Medulla oblongata (tissue), 1 donor: Measurements from ENCODE around the gene SLC7A5.
"Not testable (repeated sequence)": the region's sequence is repeated elsewhere in the genome, so short reads cannot be mapped to it uniquely, and the experiment has no call there.

ENCODE experiments used
- DNase-seq: peaks from one replicate; pipeline ENCODE4 v3.0.0-alpha.2; 2015; ENCODE audit errors: extremely low spot score

SLC7A5 gene

DNA sequence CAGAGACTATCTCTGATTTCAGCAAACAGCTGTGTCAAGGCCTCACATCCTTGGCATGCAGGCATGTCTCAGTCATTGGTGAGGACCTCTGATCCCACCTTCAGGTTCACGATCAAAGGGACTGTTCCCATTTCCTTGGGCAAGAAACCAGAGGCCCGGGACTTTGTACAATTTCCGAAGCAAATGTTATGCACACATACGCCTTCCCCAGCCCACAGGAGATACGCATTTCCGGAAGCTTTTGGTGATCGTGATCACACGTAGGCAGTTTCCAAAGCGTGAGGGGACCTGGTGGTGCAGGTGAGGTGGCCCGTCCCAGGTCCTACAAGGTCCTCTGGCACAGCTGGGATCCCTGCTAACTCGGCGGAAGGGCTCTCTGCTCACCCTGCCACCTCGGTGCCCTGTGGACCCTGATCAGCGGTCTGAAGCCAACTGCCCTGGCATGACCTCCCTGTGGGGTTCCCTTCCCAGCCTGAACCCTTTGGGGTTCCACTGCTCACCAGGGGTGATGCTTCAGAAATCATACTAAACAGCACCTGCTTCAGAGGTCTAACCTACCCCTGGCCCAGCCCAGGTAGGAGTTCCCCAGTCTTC is 74.7 kb downstream of the SLC7A5 start:
- no peak for DNase-seq

DNA sequence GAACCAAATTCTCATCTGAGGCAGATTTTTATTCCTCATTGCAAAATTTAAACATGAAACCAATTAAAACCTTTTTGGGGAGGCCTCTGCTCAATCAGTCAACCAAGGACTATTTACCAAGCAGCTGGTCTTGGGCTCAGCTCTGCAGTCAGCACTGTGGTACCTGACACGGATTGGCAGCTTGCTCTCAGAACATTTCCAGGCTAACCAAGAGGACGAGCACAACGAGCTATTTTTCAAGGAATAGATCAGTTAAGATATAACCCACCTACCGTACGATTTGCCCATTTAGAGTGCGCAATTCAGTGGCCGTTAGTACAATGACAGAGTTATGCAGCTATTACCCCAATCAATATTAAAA is 77.1 kb downstream of the SLC7A5 start:
- DNase-seq, result no peak

GRCh38 chr16:87791295-87792204 is 77.8 kb downstream of the SLC7A5 start:
- peak; percentile 94 for DNase-seq

DNA sequence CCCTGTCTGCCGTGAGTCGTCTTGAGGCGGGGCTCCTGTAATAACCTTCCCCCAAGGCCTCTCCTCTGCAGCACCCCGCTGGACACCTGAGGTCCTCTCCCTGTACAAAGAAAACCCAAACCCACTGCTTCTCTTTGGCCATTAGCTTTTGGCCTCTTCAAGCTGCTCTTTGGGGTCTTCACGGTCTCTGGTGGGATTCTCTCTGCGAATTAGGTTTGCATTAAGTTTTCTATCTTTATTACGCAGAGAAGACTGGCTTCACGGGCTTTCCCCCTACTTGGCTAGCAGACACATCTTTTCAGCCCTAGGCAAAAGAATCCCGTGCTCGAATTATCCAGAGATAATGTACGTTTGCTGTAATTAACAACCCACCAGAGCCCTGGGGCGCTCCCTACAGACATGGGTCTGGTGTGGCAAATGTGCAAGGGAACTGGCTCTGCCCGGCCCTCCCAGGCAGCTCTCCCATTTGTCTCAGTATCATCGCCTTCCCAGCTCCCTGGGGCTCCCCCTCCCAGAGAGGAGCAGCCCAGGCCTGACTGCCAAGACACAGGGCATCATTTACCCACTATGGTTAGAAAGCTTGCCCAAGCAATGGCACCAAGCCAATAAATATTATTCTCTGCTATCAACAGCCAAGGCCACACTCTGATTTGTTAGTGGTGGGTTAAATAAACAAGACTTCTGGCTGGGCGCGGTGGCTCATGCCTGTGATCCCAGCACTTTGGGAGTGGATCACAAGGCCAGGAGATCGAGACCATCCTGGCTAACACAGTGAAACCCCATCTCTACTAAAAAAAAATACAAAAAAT is 78.8 kb downstream of the SLC7A5 start:
- peak; percentile 38 for DNase-seq

DNA sequence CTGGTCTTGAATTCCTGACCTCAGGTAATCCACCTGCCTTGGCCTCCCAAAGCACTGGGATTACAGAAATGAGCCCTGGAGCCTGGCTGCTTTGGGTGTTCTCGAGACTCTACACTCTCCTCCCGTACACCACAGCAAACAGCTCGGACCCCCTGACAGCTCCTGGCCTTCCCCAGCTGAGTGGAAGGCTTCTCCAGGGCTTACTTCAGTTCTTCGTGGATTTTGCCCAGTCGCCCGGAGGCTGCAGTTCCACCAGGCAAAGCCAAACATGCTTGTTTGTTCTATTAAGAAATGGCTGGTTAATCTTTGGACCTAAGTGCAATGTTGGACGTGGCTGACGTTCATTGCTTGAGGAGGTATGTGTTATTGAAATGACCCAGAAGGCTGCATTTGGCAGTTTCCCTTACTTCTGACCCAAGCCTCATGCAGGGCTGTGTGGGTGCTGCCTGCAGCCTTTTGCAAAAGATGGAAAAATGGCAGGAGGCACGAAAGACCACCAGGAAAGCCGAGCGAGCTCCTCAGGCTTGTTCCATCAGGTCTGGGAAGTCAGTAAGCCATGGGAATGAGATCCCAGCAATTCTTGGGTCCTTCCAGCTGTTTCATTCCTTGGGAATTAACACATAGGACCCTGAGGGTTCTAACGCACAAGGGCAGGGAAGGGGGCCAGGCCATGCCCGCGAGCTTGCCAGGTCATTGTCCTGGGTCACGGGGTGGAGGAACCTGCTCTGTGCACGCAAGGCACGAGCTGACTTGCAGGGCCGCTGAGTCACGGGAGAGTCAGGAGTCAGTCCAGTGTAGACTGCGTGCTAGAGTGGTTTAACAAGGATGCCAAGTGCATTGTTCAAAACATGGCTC is 79.6 kb downstream of the SLC7A5 start:
- no peak for DNase-seq

DNA sequence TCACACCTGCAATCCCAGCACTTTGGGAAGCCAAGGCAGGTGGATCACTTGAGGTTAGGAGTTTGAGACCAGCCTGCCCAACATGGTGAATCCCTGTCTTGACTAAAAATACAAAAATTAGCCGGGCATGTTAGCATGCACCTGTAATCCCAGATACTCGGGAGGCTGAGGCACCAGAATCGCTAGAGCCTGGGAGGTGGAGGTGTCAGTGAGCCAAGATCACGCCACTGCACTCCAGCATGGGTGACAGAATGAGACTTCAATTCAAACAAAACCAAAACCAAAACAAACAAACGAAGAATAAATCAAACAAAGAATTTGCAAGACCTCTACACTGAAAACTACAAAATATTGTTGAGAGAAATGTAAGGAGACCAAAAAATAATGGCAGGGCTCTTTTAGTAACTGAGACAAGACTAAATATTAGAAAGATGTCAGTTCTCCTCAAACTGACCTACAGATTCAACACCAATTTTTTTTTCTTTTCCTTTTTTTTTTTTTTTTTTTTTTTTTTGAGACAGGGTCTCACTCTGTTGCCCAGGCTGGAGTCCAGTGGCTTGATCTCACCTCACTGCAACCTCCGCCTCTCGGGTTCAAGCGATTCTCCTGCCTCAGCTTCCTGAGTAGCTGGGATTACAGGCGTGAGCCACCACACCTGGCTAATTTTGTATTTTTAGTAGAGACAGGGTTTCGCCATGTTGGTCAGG is 80.4 kb downstream of the SLC7A5 start:
- DNase-seq, result not testable (repeated sequence)

DNA sequence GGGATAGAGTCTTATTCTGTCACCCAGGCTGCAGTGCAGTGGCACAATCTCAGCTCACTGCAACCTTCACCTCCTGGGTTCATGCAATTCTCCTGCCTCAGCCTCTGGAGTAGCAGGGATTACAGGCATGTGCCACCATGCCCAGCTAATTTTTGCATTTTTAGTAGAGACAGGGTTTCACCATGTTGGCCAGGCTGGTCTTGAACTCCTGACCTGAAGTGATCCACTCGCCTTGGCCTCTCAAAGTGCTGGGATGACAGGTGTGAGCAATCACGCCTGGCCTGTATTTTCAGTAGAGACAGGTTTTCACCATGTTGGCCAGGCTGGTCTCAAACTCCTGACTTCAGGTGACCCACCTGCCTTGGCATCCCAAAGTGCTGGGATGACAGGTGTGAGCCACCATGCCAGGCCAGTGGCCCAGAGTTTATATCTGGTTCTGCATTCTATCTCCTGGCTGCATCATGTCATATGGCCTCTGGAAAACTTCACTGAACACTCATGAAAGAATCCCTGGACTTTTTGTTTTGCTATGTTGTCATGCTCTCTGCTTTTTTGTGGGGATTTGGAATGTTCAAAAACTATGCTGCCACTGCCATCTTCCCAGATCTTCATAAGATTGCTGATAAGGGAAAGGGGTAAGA is 81.7 kb downstream of the SLC7A5 start:
- DNase-seq, result not testable (repeated sequence)

DNA sequence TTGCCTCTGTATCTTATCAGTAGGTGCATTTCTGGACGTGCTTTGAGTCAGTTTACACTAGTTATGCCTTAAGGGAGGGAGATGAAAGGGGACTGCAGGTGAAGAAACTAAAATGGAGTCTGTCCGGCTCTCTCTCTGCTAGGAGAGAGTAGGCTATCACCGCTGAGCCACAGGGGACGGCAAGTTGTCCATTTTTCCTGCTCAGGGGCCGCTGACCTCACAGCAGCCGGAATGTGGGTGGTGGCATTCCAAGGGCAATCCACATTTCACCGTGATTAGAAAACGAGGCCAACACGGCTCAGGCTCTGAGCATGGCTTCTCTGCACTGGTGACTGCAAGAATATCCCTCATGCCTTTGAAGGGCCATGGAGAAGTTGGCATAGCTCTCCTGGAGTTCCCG is 84.5 kb downstream of the SLC7A5 start:
- no peak for DNase-seq

GRCh38 chr16:87782033-87782432 is 87.3 kb downstream of the SLC7A5 start:
- no peak for DNase-seq

GRCh38 chr16:87780385-87780989 is 88.8 kb downstream of the SLC7A5 start:
- peak; percentile 81 for DNase-seq
